Activated CD4-positive, alpha-beta T cell treated with anti-CD3 and anti-CD28 coated beads for 4 hours (primary cell): ENCODE measurements around the gene RNASE7.

Source experiments
- DNase-seq, 2 donors: peaks; one replicate each; pipeline ENCODE4 v3.0.0-alpha.2; 2020

RNASE7 gene

GRCh38 chr14:21043974-21044618 lies 1.9 kb downstream of the RNASE7 start:
- DNase-seq, result no peak

GRCh38 chr14:21047378-21047781 lies 5.2 kb downstream of the RNASE7 start:
- no peak for DNase-seq

- DNase-seq, result no peak
These were observed 6.5 kb downstream of the RNASE7 start for GRCh38 chr14:21048638-21049037.

GRCh38 chr14:21049271-21049673 lies 7.1 kb downstream of the RNASE7 start:
- DNase-seq, result no peak

GRCh38 chr14:21050597-21050996 lies 8.4 kb downstream of the RNASE7 start:
- DNase-seq, result no peak

- no peak for DNase-seq
These were observed 11.3 kb downstream of the RNASE7 start for GRCh38 chr14:21053184-21054122.

GRCh38 chr14:21054123-21054767 lies 12.1 kb downstream of the RNASE7 start:
- DNase-seq, result no peak

GRCh38 chr14:21054768-21055145 lies 12.6 kb downstream of the RNASE7 start:
- DNase-seq, result no peak

GRCh38 chr14:21055432-21056117 lies 13.4 kb downstream of the RNASE7 start:
- no peak for DNase-seq

GRCh38 chr14:21056520-21057163 lies 14.5 kb downstream of the RNASE7 start:
- no peak for DNase-seq

GRCh38 chr14:21057803-21058675 lies 15.9 kb downstream of the RNASE7 start, which contains the start of gene RNASE8:
RNASE8 (plus strand) TSS chr14:21057822; CDS start chr14:21057893, 71 bp downstream.
- DNase-seq, result no peak

GRCh38 chr14:21058903-21059302 lies 16.7 kb downstream of the RNASE7 start:
- DNase-seq, result no peak

GRCh38 chr14:21059842-21060613 lies 17.9 kb downstream of the RNASE7 start:
- DNase-seq, result no peak

GRCh38 chr14:21060614-21061346 lies 18.6 kb downstream of the RNASE7 start:
- no peak for DNase-seq

GRCh38 chr14:21061347-21061668 lies 19.1 kb downstream of the RNASE7 start:
- no peak for DNase-seq

- no peak for DNase-seq
These were observed 21.3 kb downstream of the RNASE7 start for GRCh38 chr14:21063479-21063878.

- DNase-seq, result no peak
These were observed 24.8 kb downstream of the RNASE7 start for GRCh38 chr14:21066882-21067502.

GRCh38 chr14:21068521-21069387 lies 26.6 kb downstream of the RNASE7 start:
- DNase-seq, result peak; percentile 44 to 53
